H9 (cell line): Measurements from ENCODE around the gene EFTUD2. TPM values are rescaled to one million over a fixed set of nuclear protein-coding genes. Genes with fewer than 3 reads are reported as not detected.
A peak's percentile ranks its signal among the peaks of the same experiment; 100 is the strongest.

ENCODE experiments used
- DNase-seq: peaks from one replicate; pipeline ENCODE4 v3.0.0-alpha.2; 2017
- H2AFZ ChIP-seq: one replicate; pipeline ENCODE4 v1.6.1; 2013; ENCODE audit warnings: mild to moderate bottlenecking, low read length, control low read depth, moderate library complexity
- H2AK5ac ChIP-seq: 2 replicates; pipeline ENCODE4 v1.6.1; 2013; ENCODE audit warnings: low read length, control low read depth, mixed read lengths; ENCODE audit not compliant: insufficient read length
- H2BK120ac ChIP-seq: one replicate; pipeline ENCODE4 v1.6.1; 2013; ENCODE audit warnings: low read depth, mild to moderate bottlenecking, low read length, control low read depth, inconsistent platforms; ENCODE audit not compliant: poor library complexity, severe bottlenecking
- H2BK12ac ChIP-seq: 2 replicates; pipeline ENCODE4 v1.6.1; 2013; ENCODE audit warnings: low read length, control low read depth, mixed read lengths, low read depth; ENCODE audit not compliant: insufficient read length
- H2BK15ac ChIP-seq: 2 replicates; pipeline ENCODE4 v1.6.1; 2013; ENCODE audit warnings: low read depth, low read length, control low read depth
- H2BK20ac ChIP-seq: one replicate; pipeline ENCODE4 v1.6.1; 2013; ENCODE audit warnings: low read depth, mild to moderate bottlenecking, low read length, control low read depth, inconsistent platforms; ENCODE audit not compliant: poor library complexity, severe bottlenecking
- H2BK5ac ChIP-seq: 2 replicates; pipeline ENCODE4 v1.6.1; 2013; ENCODE audit warnings: low read length, control low read depth, mixed read lengths; ENCODE audit not compliant: insufficient read length
- H3K14ac ChIP-seq: 2 replicates; pipeline ENCODE4 v1.6.1; 2013; ENCODE audit warnings: low read length, control low read depth; ENCODE audit not compliant: insufficient read depth
- H3K18ac ChIP-seq: 2 replicates; pipeline ENCODE4 v1.6.1; 2013; ENCODE audit warnings: low read depth, mild to moderate bottlenecking, mixed read lengths, low read length, control low read depth; ENCODE audit not compliant: insufficient read length
- H3K23ac ChIP-seq: 2 replicates; pipeline ENCODE4 v1.6.1; 2013; ENCODE audit warnings: low read length, control low read depth, mixed read lengths, low read depth; ENCODE audit not compliant: insufficient read length
- H3K23me2 ChIP-seq: 2 replicates; pipeline ENCODE4 v1.6.1; 2013; ENCODE audit warnings: low read depth, mild to moderate bottlenecking, mixed read lengths, low read length, control low read depth; ENCODE audit not compliant: insufficient read length, poor library complexity, severe bottlenecking
- H3K27ac ChIP-seq: 2 replicates; pipeline ENCODE4 v1.5.1; 2013; ENCODE audit warnings: low read length, control low read depth, mixed read lengths, low read depth; ENCODE audit not compliant: insufficient read length
- H3K27me3 ChIP-seq: 2 replicates; pipeline ENCODE4 v1.6.1; 2013; ENCODE audit warnings: low read length, control low read depth, inconsistent platforms; ENCODE audit not compliant: insufficient read depth
- H3K4ac ChIP-seq: 2 replicates; pipeline ENCODE4 v1.6.1; 2013; ENCODE audit warnings: low read depth, mild to moderate bottlenecking, control low read depth, inconsistent platforms, low read length, moderate library complexity
- H3K4me1 ChIP-seq: 2 replicates; pipeline ENCODE4 v1.6.1; 2013; ENCODE audit warnings: low read length, control low read depth, inconsistent platforms; ENCODE audit not compliant: insufficient read depth
- H3K4me2 ChIP-seq: 2 replicates; pipeline ENCODE4 v1.6.1; 2013; ENCODE audit warnings: low read length, control low read depth, mixed read lengths; ENCODE audit not compliant: insufficient read length, insufficient read depth
- H3K56ac ChIP-seq: 2 replicates; pipeline ENCODE4 v1.6.1; 2013; ENCODE audit warnings: low read depth, mild to moderate bottlenecking, mixed read lengths, low read length, control low read depth; ENCODE audit not compliant: insufficient read length
- H3K79me1 ChIP-seq: 2 replicates; pipeline ENCODE4 v1.6.1; 2013; ENCODE audit warnings: low read depth, mild to moderate bottlenecking, moderate library complexity, low read length, control low read depth, inconsistent platforms; ENCODE audit not compliant: insufficient read depth, poor library complexity, severe bottlenecking
- H3K79me2 ChIP-seq: 2 replicates; pipeline ENCODE4 v1.6.1; 2013; ENCODE audit warnings: low read length, control low read depth, inconsistent platforms; ENCODE audit not compliant: insufficient read depth
- H3K9ac ChIP-seq: 2 replicates; pipeline ENCODE4 v1.6.1; 2013; ENCODE audit warnings: low read length, control low read depth, mixed read lengths; ENCODE audit not compliant: insufficient read length; ENCODE audit errors: extremely low read depth
- H3K9me3 ChIP-seq: one replicate; pipeline ENCODE4 v1.6.1; 2013; ENCODE audit warnings: low read depth, low read length, inconsistent platforms; ENCODE audit not compliant: control insufficient read depth
- H3T11ph ChIP-seq: one replicate; pipeline ENCODE4 v1.6.1; 2013; ENCODE audit warnings: mild to moderate bottlenecking, low read length, control low read depth, inconsistent platforms
- H4K20me1 ChIP-seq: one replicate; pipeline ENCODE4 v1.6.1; 2013; ENCODE audit not compliant: control insufficient read depth, insufficient read length, insufficient read depth
- H4K5ac ChIP-seq: 2 replicates; pipeline ENCODE4 v1.6.1; 2013; ENCODE audit warnings: low read depth, mild to moderate bottlenecking, mixed read lengths, low read length, control low read depth; ENCODE audit not compliant: insufficient read length
- H4K8ac ChIP-seq: replicated peaks from 2 replicates; pipeline ENCODE4 v1.6.1; 2013; ENCODE audit warnings: low read length, control low read depth, mixed read lengths, low read depth; ENCODE audit not compliant: insufficient read length
- H4K91ac ChIP-seq: 2 replicates; pipeline ENCODE4 v1.6.1; 2013; ENCODE audit warnings: low read depth, mild to moderate bottlenecking, moderate library complexity, mixed read lengths, low read length, control low read depth; ENCODE audit not compliant: insufficient read length
- H3K27ac Mint-ChIP-seq, 3 experiments: 2 replicates in 2 of 3; 3 replicates in 1 of 3; pipeline ENCODE4 v1.8.0; 2020 to 2021; ENCODE audit warnings: mixed read lengths in 3 of 3, mild to moderate bottlenecking in 1 of 3, moderate library complexity in 1 of 3
- H3K27me3 Mint-ChIP-seq: 2 replicates; pipeline ENCODE4 v1.8.0; 2021; ENCODE audit warnings: low read depth, mild to moderate bottlenecking, moderate library complexity, mixed read lengths
- H3K36me3 Mint-ChIP-seq, 3 experiments: 2 replicates in 2 of 3; 3 replicates in 1 of 3; pipeline ENCODE4 v1.8.0; 2020 to 2021; ENCODE audit warnings: low read depth in 3 of 3, mixed read lengths in 3 of 3; ENCODE audit not compliant: insufficient read depth in 1 of 3
- H3K4me1 Mint-ChIP-seq, 2 experiments: 2 replicates each; pipeline ENCODE4 v1.8.0; 2020; ENCODE audit warnings: mixed read lengths in 2 of 2
- H3K4me3 Mint-ChIP-seq, 2 experiments: 2 replicates in 1 of 2; 3 replicates in 1 of 2; pipeline ENCODE4 v1.8.0; 2020 to 2021; ENCODE audit warnings: mild to moderate bottlenecking in 2 of 2, mixed read lengths in 2 of 2, moderate library complexity in 1 of 2
- H3K9me3 Mint-ChIP-seq, 2 experiments: 2 replicates in 1 of 2; 3 replicates in 1 of 2; pipeline ENCODE4 v1.8.0; 2020; ENCODE audit warnings: mild to moderate bottlenecking in 2 of 2, mixed read lengths in 2 of 2, moderate library complexity in 1 of 2
- CTCF ChIP-seq: fragments of 200-600 bp; sonication (generic); conservative IDR thresholded peaks from 3 replicates; pipeline ENCODE4 v1.8.0; 2021; ENCODE audit warnings: antibody characterized with exemption, mild to moderate bottlenecking
- whole genome bisulfite sequencing: extraction: QIAGEN DNeasy Blood & Tissue Kit; methylation state at CpG from one replicate; pipeline ENCODE4 v1.1.7; 2013; ENCODE audit warnings: missing lambda C conversion rate, low lambda C conversion rate, mixed read lengths; ENCODE audit not compliant: insufficient read length; ENCODE audit errors: extremely low coverage; 5-methylcytosine and 5-hydroxymethylcytosine counted together
- total RNA-seq: library from RNA; stranded (reverse); gene quantifications from 2 replicates; pipeline ENCODE4 v1.2.1, GENCODE V29; 2021

The EFTUD2 gene
- total RNA-seq, 1 experiment from 2014 or later, result 150 TPM

GRCh38 chr17:44829523-44830358 is 69.5 kb downstream of the EFTUD2 start, which contains the start of gene GJC1:
GJC1 (minus strand) TSS chr17:44830287; CDS start chr17:44805817, 24,470 bp downstream.
- Mint-ChIP-seq H3K36me3 (peaks cover 0 to 8% (median 0%) of the 10 kb centered on the region in 3 experiments; a peak in 2 of 7 replicates), H3K4me1 (peaks cover 27 to 42% of the 10 kb centered on the region in 2 experiments), H3K27me3 (peaks cover 3% of the 10 kb centered on the region), H3K4me3 (peak within 1 kb of the TSS; percentile 84 to 97), H3K27ac (peak within 1 kb of the TSS; percentile 78 to 100 (median 78)), H3K9me3 (peaks cover 0 to 7% of the 10 kb centered on the region in 2 experiments; a peak in 3 of 5 replicates)
- TF ChIP-seq CTCF, result no peak
- Histone ChIP-seq H3K79me2 (peaks cover 37% of the 10 kb centered on the region; the same call in 1 of the 2 replicates), H3K27ac (peak within 1 kb of the TSS; percentile 84), H3T11ph (no peak within 1 kb of the TSS), H3K14ac (peak within 1 kb of the TSS; percentile 87), H2BK15ac (no peak within 1 kb of the TSS; the same call in 1 of the 2 replicates), H3K23ac (no peak within 1 kb of the TSS), H2AK5ac (peak within 1 kb of the TSS; percentile 86), H2BK120ac (peak within 1 kb of the TSS; percentile 1), H2BK20ac (no peak within 1 kb of the TSS), H3K79me1 (no peaks in the 10 kb centered on the region), H2BK12ac (no peak within 1 kb of the TSS), H3K23me2 (peaks cover 8% of the 10 kb centered on the region), H3K4ac (no peak within 1 kb of the TSS; the same call in 1 of the 2 replicates), H3K56ac (no peak within 1 kb of the TSS), H3K4me2 (peak within 1 kb of the TSS; percentile 81), H2AFZ (no peak within 1 kb of the TSS), H2BK5ac (no peak within 1 kb of the TSS), H3K18ac (peak within 1 kb of the TSS; percentile 60), H3K4me1 (no peaks in the 10 kb centered on the region; the same call in 1 of the 2 replicates), H3K9me3 (no peaks in the 10 kb centered on the region), H4K5ac (no peak within 1 kb of the TSS), H3K27me3 (no peaks in the 10 kb centered on the region), H4K20me1 (no peaks in the 10 kb centered on the region), H3K9ac (peak within 1 kb of the TSS; percentile 90), H4K91ac (no peak within 1 kb of the TSS), H4K8ac (no peak within 1 kb of the TSS)
- DNase-seq, result peak; percentile 58
- WGBS, result no CpG with 5 or more reads among the region's 123 CpGs
